Activated naive CD4-positive, alpha-beta T cell treated with anti-CD3 and anti-CD28 coated beads, Interleukin-2, amount 50 U/mL, for 24 hours (primary cell): ENCODE results near the gene ITPR1.

Experiments
- H3K27ac Mint-ChIP-seq: one replicate; pipeline ENCODE4 v1.8.0; 2021; ENCODE audit warnings: mild to moderate bottlenecking, mixed read lengths
- H3K27me3 Mint-ChIP-seq: one replicate; pipeline ENCODE4 v1.8.0; 2021; ENCODE audit warnings: mixed read lengths
- H3K36me3 Mint-ChIP-seq: one replicate; pipeline ENCODE4 v1.8.0; 2021; ENCODE audit warnings: mixed read lengths
- H3K4me1 Mint-ChIP-seq: one replicate; pipeline ENCODE4 v1.8.0; 2021; ENCODE audit warnings: mixed read lengths
- H3K4me3 Mint-ChIP-seq: one replicate; pipeline ENCODE4 v1.8.0; 2021; ENCODE audit warnings: mild to moderate bottlenecking, mixed read lengths
- H3K9me3 Mint-ChIP-seq: one replicate; pipeline ENCODE4 v1.8.0; 2021; ENCODE audit warnings: mixed read lengths

The ITPR1 gene

DNA sequence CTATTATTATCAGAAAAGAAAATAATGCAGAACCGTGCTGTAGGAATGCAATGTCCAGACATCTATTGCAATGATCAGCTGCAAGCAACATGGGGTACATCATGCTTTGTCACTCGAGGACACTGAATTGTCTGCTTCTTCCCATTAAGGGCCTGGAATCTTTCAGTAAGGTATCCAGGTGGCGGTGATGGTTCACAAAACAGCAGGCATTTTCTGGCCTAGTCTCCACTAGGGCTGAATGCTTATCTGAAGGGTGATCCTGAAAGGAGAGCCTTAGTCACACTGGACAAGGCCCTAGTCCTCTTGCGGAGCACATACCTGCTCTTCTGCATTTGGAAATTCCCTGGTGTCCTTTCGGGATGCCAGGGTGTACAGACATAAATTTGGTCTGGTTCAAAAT is 21.2 kb downstream of the ITPR1 start:
- peak overlapping the region; percentile 24 for H3K27ac Mint-ChIP-seq
- H3K36me3 Mint-ChIP-seq: peaks cover 1% of the 10 kb centered on the region

DNA sequence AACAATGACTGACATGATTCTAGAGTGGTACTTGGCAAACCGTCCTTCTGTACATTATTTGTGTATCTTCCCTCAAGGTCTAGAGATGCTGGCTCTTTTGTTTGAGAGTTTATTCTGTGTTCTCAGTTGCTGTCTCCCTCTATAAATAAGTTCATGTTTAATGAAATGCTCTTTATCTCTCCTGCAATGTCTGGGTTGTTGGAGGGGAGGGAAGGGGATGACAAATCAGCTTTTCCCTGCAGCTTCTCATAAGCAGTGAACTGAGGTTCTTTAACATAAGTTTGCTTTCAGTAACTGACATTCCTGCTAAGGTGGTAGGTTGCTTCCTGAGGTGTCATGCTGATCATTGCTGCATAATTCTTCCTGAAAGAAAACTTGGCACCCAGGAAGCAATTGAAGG is 21.8 kb downstream of the ITPR1 start:
- Mint-ChIP-seq H3K9me3 (no peaks in the 10 kb centered on the region), H3K27me3 (no peaks in the 10 kb centered on the region), H3K4me1 (peaks cover 76% of the 10 kb centered on the region), H3K4me3 (no peak overlapping the region), H3K27ac (peak overlapping the region; percentile 5), H3K36me3 (peaks cover 1% of the 10 kb centered on the region)

More for the DNA sequence above, 21.2 kb downstream of the ITPR1 start:
- Mint-ChIP-seq H3K9me3 (no peaks in the 10 kb centered on the region), H3K4me1 (peaks cover 72% of the 10 kb centered on the region), H3K4me3 (no peak overlapping the region), H3K27me3 (no peaks in the 10 kb centered on the region)

DNA sequence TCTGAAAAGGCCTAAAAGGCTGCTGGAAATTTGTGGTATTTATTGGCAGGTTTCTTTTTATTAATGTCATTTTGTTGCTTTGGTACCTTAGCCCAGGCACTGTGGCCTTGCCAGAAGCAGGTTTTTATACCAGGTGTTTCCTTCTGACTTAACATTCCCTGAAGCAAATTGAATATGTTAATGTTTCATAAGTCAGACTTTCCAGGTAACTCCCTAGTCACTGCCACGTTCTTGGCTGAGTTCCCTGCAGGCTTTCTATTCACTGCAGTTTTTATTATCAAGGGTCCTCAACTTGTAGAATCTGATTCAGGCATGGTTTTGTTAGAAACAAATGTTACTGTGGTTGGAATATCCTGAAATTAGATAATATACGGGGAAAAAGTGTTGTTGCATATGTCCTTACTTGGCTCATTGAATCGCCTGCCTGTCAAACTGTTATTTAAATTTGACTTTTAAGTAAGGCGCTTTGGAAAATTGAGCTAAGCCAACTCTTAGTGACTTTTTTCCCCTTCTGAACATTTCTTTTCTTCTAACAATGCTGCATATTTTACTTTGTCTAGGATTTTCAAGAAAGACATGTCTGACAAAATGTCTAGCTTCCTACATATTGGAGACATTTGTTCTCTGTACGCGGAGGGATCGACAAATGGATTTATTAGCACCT is 22.9 kb downstream of the ITPR1 start:
- no peak overlapping the region for H3K4me3 Mint-ChIP-seq
- H3K27ac Mint-ChIP-seq: peak overlapping the region; percentile 74
- H3K9me3 Mint-ChIP-seq: no peaks in the 10 kb centered on the region
- H3K27me3 Mint-ChIP-seq: no peaks in the 10 kb centered on the region
- H3K4me1 Mint-ChIP-seq: peaks cover 65% of the 10 kb centered on the region
- no peaks in the 10 kb centered on the region for H3K36me3 Mint-ChIP-seq

DNA sequence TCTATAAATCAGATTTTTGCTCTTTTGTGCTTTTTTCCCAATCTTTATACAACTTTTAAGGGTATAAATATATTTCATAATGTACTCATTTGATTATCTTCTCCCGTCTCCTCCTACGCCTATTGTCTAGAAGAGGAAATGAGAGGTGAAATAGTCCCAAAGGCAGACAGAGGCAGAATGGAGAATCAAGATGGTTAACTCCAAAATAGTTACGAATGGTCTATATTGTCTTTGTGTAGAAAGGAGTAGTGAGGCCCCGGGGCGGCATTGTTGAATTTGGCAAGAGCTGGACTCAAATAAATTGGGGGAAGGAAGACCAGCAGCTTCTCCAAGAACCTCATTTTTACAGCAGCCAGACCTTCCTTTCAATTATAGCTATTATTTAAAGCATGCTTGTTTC is 23.9 kb downstream of the ITPR1 start:
- H3K27me3 Mint-ChIP-seq: no peaks in the 10 kb centered on the region

DNA sequence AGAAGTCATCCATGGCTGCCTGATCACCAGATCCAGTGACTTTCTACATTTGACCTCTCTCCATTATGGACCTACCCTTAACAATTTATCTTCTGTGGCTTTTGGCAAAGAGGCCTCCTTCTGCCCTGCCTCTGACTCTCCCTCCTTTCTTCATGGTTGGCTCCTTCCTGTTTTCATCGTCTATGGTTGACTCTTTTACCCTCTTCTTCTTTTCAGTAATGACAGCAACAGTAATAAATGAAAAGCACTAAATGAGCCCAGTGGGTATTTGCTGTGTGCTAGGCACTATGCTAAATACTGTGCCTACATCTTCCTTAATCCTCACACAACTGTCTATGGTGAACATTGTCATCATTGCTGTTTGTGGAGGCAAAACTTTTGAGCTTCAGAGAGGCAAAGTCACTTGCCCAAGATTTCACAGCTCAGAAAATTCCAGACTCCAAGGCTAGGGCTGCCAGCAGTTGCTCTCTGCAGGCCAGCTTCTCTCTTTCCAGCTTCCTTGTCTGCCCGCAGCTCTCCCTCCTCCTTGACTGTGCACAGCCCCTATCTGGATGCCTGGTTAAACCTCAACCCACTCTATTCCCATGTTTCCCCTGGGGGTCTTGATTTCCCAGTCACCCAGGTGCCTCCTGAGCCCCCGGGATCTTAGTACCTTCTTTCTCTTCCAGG is 24.6 kb downstream of the ITPR1 start:
- Mint-ChIP-seq H3K4me1 (peaks cover 52% of the 10 kb centered on the region), H3K27me3 (no peaks in the 10 kb centered on the region), H3K4me3 (peak overlapping the region; percentile 26), H3K27ac (peak overlapping the region; percentile 56), H3K9me3 (no peaks in the 10 kb centered on the region), H3K36me3 (peaks cover 4% of the 10 kb centered on the region)

More for the DNA sequence above, 23.9 kb downstream of the ITPR1 start:
- Mint-ChIP-seq H3K27ac (peak overlapping the region; percentile 80), H3K4me1 (peaks cover 58% of the 10 kb centered on the region), H3K4me3 (no peak overlapping the region), H3K9me3 (no peaks in the 10 kb centered on the region), H3K36me3 (peaks cover 4% of the 10 kb centered on the region)

DNA sequence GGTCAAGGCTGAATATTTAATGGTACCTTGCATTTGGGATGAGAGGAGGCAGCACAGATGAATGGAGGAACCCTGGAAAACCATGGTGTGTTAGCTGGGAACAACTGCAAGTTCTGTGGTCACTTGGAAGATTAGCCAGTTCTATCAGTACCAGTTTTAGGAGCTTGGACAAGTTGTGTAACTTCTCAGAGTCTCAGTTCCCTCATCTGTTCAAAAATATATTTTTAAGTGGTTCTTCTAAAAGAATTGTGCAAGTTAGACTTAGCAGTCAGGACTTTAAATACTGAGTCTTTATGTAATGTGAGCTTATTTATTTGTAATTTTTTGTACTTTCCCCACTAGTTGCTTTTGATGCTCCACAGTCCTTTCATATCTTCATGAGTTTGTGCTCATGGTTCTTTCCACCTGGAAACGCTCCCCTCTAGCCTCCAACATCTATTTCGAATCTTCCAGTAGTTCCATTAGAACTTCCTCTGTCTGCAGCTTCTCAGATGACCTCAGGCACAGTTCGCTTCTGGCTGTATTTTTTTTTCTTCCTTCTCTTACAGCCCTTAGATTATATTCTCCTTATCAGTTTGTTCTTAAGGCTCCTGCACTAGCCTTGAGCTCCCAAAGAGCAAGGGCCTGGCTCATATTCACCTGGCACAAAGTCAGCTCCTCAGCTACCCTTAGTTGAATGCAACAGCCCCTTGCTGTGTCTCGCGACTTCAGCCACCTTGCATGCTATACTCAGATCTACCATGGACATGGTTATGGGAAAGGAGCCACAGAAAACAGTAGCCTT is 27.1 kb downstream of the ITPR1 start:
- H3K27me3 Mint-ChIP-seq: no peaks in the 10 kb centered on the region
- peaks cover 48% of the 10 kb centered on the region for H3K4me1 Mint-ChIP-seq
- H3K9me3 Mint-ChIP-seq: no peaks in the 10 kb centered on the region
- peaks cover 10% of the 10 kb centered on the region for H3K36me3 Mint-ChIP-seq
- H3K27ac Mint-ChIP-seq: peak overlapping the region; percentile 53
- H3K4me3 Mint-ChIP-seq: no peak overlapping the region

DNA sequence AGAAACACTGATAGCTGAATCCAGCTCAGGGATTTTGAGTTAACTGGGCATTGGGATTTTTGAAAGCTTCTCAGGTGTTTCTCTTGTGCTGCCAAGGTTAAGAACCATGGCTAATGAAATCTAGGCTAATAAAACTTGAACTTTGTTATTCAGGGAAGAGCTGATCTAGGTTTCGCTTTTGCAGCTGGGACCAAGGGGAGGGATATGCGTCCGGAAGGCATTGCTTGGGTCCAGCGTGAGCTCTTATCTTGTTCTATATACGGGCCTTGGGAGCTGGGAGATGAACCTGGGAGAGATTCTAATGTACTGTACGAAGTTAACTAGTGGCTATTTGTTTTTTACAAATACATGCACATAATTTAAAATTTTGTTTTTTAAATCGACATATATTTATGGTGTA is 29.8 kb downstream of the ITPR1 start:
- Mint-ChIP-seq H3K4me3 (no peak overlapping the region), H3K4me1 (peaks cover 32% of the 10 kb centered on the region), H3K9me3 (no peaks in the 10 kb centered on the region), H3K36me3 (peaks cover 10% of the 10 kb centered on the region), H3K27ac (no peak overlapping the region), H3K27me3 (no peaks in the 10 kb centered on the region)

DNA sequence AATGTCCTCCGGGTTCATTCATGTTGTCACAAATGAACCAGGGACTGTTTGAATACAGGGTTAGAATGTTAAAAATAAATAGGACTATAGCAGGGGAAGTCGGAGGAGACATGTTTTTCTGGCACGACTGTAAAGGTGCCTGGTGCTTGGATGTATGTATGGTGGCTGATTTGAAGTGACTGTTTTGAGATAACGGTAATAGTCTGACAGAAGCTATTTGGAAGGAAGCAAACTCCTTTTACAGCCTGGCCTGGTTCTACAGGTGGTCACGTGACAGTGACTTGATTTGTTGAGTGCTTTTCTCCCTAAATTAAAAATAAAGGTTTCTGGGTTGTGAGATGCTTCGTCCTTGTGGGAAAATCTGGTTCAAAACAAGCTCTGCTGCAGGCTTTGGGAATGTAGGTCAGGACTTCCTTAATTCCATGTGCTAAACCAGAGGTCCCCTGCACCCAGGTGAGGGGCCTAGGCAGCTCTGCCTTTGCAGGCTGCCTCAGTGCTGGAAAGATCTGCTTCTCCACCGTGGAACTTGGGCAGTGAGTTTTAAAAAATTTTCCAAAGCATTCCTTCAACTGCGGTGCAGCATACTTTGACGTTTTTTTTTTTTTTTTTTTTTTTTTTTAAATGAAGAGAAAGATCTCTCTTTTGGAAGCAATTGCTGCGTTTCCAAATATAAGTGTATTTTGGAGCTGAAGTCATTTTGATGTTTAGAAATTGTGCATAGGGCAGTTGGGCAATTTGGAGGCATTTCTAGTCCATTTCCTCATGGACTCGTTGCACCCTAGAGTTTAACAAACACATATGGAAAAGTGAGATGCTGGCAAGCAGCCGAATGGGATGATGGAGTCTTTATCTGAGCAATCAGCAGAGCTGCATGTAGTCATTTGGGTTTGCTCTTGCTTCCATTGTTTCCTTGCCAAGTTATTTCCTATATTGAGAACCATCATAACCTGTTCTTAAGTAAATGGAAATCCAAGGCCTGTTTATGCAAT is 30.9 kb downstream of the ITPR1 start:
- Mint-ChIP-seq H3K9me3 (no peaks in the 10 kb centered on the region), H3K27ac (no peak overlapping the region), H3K4me3 (no peak overlapping the region), H3K4me1 (peaks cover 24% of the 10 kb centered on the region), H3K27me3 (no peaks in the 10 kb centered on the region), H3K36me3 (peaks cover 10% of the 10 kb centered on the region)

DNA sequence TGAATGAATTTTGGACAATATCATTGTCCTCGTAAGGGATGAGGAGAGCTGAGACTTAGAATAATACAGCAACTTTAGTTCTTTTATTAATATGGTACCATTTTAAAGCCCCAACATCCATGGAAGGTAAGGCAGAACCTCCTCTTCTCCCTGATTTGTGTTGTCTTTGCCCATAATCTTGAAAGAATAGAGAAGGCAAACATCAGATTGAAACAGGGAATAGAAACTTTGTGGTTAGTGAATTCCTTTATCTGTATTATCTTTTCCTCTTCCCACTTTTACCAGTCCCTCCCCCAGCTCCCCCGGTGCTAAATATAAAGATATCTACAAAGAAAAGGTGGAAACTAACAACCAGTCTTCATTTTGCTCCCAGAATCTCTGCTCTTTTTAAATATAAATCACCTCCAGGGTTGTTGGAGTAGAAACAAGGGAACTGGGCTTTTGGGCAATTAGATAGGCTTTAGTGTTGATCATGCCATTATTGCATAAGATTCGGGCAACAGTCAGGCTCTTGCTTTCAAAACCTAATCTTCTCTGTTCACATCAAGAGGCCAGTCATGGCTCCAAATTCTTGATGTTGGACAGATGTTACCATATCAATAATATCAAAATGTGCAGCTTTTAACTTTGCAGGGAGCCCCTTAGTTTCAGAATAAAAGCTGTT is 32.5 kb downstream of the ITPR1 start:
- Mint-ChIP-seq H3K4me1 (peaks cover 30% of the 10 kb centered on the region), H3K4me3 (no peak overlapping the region), H3K27ac (no peak overlapping the region), H3K27me3 (no peaks in the 10 kb centered on the region), H3K36me3 (peaks cover 10% of the 10 kb centered on the region), H3K9me3 (no peaks in the 10 kb centered on the region)

DNA sequence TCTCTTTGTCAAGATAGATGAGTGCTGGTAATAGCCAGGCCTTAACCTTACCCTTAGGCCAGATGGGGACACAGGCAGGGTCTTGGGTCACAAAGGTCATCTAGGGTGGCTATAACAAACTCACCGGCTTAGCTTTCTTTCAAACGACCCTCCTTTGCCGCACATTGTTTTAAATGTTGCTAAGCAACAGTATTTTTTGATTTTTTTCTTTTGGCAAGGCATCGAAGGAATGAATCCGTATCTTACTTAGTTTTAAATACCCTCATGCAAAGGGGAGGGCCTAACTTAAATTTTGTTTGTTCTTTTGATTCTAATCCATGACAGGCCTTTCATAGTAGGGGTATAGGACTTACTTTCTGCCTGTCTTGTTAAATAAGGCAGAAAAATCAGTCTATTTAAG is 35.2 kb downstream of the ITPR1 start:
- Mint-ChIP-seq H3K36me3 (peaks cover 4% of the 10 kb centered on the region), H3K27me3 (no peaks in the 10 kb centered on the region), H3K4me3 (no peak overlapping the region), H3K4me1 (peaks cover 44% of the 10 kb centered on the region), H3K9me3 (no peaks in the 10 kb centered on the region), H3K27ac (no peak overlapping the region)

DNA sequence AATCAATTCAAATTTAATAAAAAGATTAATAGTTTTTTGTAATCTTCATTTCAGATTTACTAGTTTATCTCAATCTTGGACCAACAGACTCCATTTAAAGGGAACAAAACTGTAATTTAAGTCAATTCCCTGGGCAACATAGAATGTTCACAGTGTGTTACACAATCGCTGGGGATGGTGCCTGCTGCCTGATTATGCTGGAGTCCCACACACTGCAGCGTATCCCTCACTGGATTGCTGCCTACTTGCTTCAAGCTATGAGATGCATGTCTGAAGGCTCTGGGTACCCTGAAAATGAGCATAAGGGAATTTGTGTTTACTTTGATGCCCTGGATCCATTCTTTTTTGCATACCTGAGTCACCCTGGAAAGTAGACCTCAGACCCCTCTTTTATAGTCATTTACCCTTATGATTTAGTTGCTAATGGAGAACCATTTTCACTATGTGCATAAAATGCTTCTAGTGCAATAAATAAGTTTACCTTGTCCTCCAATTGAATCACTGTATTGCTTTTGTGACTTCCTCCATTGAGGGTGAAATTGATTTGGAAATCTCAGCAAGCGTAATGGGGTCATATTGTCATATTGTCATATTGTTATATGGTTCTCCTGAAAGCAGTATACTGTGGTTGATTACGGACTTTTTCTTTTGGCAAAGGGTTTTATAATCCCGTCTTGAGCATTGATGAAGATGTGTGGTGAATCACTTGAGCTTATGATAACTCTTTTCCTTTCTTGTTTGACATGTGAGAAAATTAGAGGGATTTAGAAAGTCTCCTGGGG is 35.9 kb downstream of the ITPR1 start:
- Mint-ChIP-seq H3K4me1 (peaks cover 44% of the 10 kb centered on the region), H3K27me3 (no peaks in the 10 kb centered on the region), H3K9me3 (no peaks in the 10 kb centered on the region), H3K4me3 (no peak overlapping the region), H3K27ac (no peak overlapping the region), H3K36me3 (peaks cover 1% of the 10 kb centered on the region)

DNA sequence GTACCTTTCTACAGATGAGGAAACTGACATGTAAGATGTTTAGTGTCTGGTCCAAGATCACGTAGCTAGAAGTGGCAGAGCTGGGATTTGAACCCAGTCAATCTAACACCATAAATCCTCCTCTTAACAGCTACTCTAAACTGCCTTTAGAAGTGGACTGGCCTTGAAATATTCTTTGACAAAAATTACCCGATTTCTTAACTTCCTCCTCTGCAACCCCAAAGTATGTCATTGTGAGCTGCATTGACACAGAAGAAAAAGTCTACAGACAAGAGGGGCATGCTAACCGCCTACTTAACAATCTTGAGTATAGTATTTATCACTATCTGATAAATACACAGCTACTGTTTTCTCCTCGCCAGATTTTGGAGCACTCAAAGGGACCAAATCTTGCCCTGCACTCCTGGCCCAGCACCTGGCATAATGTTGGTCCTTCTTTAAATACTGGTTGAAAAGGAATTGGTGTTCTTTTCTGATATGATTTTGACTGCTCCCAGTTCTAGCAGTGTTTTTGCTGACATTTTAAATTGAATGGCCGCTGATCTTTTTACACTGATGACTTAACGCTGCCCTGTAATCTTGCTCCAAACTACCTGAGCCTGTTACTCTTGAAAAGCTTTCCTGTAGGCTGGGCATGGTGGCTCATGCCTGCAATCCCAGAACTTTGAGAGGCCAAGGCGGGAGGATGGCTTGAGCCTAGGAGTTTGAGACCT is 36.9 kb downstream of the ITPR1 start:
- peaks cover 42% of the 10 kb centered on the region for H3K4me1 Mint-ChIP-seq
- no peak overlapping the region for H3K4me3 Mint-ChIP-seq

DNA sequence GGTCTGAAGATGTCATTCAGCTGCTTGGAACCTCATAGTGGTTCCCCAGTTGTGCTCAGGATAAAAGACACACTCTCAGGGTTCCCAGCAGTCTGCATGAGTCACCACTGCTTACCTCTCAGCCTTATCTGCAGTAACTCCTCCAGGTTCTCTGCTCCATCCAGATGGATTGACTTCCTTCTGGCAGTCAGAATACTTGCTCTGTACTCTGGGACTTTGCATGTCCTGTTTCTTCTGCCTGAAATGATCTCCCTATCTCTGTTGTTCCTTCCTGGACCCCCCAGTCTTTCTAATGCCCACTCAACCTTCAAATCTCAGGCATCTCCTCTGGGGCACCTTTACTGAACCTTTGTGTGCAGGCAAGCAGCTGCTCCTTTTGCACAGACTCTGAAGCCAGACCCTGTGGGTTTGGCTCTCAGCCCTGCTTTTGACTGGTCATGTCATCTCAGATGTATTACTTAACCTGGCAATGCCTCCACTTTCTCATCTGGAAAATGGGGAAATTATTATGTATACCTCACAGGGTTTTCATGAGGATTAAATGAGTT is 38.4 kb downstream of the ITPR1 start:
- H3K27ac Mint-ChIP-seq: no peak overlapping the region
- peaks cover 38% of the 10 kb centered on the region for H3K4me1 Mint-ChIP-seq

More for the DNA sequence above, 36.9 kb downstream of the ITPR1 start:
- H3K27me3 Mint-ChIP-seq: no peaks in the 10 kb centered on the region
- no peaks in the 10 kb centered on the region for H3K9me3 Mint-ChIP-seq
- H3K36me3 Mint-ChIP-seq: peaks cover 1% of the 10 kb centered on the region
- no peak overlapping the region for H3K27ac Mint-ChIP-seq

More for the DNA sequence above, 38.4 kb downstream of the ITPR1 start:
- Mint-ChIP-seq H3K4me3 (no peak overlapping the region), H3K36me3 (peaks cover 8% of the 10 kb centered on the region), H3K27me3 (no peaks in the 10 kb centered on the region), H3K9me3 (no peaks in the 10 kb centered on the region)
